SK-N-SH treated with all-trans-retinoic acid at 6 μM for 48 hours (cell line): ENCODE results near the gene GRHL3.

Experiments used
- ATAC-seq: fragments of 200-7000 bp; cut with Tn5 transposase; 3 replicates; pipeline ENCODE4 v1.9.1; 2020; ENCODE audit warnings: mild to moderate bottlenecking, moderate library complexity
- ARNTL ChIP-seq: fragments of 450-650 bp; formaldehyde crosslinking; IDR thresholded peaks from 2 replicates; pipeline ENCODE4 v1.5.0; 2020; ENCODE audit warnings: low read depth, mild to moderate bottlenecking, moderate library complexity, borderline replicate concordance
- BACH2 ChIP-seq: fragments of 250-450 bp; sonication (Bioruptor Pico); IDR thresholded peaks from 2 replicates; pipeline ENCODE4 v1.9.0; 2021; ENCODE audit warnings: mild to moderate bottlenecking, borderline replicate concordance
- CREB5 ChIP-seq: fragments of 250-450 bp; sonication (Bioruptor Pico); IDR thresholded peaks from 2 replicates; pipeline ENCODE4 v1.5.1; 2020; ENCODE audit warnings: low read depth, mild to moderate bottlenecking, moderate library complexity
- CSDC2 ChIP-seq: fragments of 250-450 bp; sonication (Bioruptor Pico); IDR thresholded peaks from 2 replicates; pipeline ENCODE4 v1.5.0; 2020; ENCODE audit warnings: mild to moderate bottlenecking, moderate library complexity
- ESRRG ChIP-seq: fragments of 250-450 bp; sonication (Bioruptor Pico); IDR thresholded peaks from 2 replicates; pipeline ENCODE4 v1.6.1; 2021; ENCODE audit warnings: mild to moderate bottlenecking
- GLIS3 ChIP-seq: fragments of 250-450 bp; sonication (Bioruptor Pico); IDR thresholded peaks from 2 replicates; pipeline ENCODE4 v1.5.0; 2020; ENCODE audit warnings: mild to moderate bottlenecking, moderate library complexity
- ISL1 ChIP-seq: fragments of 250-450 bp; sonication (Bioruptor Pico); IDR thresholded peaks from 2 replicates; pipeline ENCODE4 v2.1.2; 2022; ENCODE audit warnings: mild to moderate bottlenecking, moderate library complexity
- OSR1 ChIP-seq: fragments of 250-450 bp; sonication (Bioruptor Pico); IDR thresholded peaks from 2 replicates; pipeline ENCODE4 v1.8.0; 2022; ENCODE audit warnings: moderate library complexity, mild to moderate bottlenecking, inconsistent platforms
- PATZ1 ChIP-seq: fragments of 250-450 bp; sonication (Bioruptor Pico); IDR thresholded peaks from 2 replicates; pipeline ENCODE4 v1.8.0; 2020; ENCODE audit warnings: mild to moderate bottlenecking, moderate library complexity, borderline replicate concordance
- POU6F1 ChIP-seq: fragments of 250-450 bp; sonication (Bioruptor Pico); IDR thresholded peaks from 2 replicates; pipeline ENCODE4 v1.8.0; 2021; ENCODE audit warnings: low read depth, mild to moderate bottlenecking, moderate library complexity, borderline replicate concordance
- PPARA ChIP-seq: fragments of 250-450 bp; sonication (Bioruptor Pico); IDR thresholded peaks from 2 replicates; pipeline ENCODE4 v1.5.0; 2020; ENCODE audit warnings: mild to moderate bottlenecking, borderline replicate concordance
- RARB ChIP-seq: fragments of 250-450 bp; sonication (Bioruptor Pico); IDR thresholded peaks from 2 replicates; pipeline ENCODE4 v1.8.0; 2021; ENCODE audit warnings: mild to moderate bottlenecking, moderate library complexity
- SNAI2 ChIP-seq: fragments of 250-450 bp; sonication (Bioruptor Pico); IDR thresholded peaks from 2 replicates; pipeline ENCODE4 v1.5.0; 2020; ENCODE audit warnings: mild to moderate bottlenecking, moderate library complexity
- TCF4 ChIP-seq: fragments of 250-450 bp; sonication (Bioruptor Pico); IDR thresholded peaks from 2 replicates; pipeline ENCODE4 v1.8.0; 2021; ENCODE audit warnings: mild to moderate bottlenecking, moderate library complexity, borderline replicate concordance
- TOX ChIP-seq: fragments of 250-450 bp; sonication (Bioruptor Pico); IDR thresholded peaks from 2 replicates; pipeline ENCODE4 v1.8.0; 2021; ENCODE audit warnings: mild to moderate bottlenecking, moderate library complexity, borderline replicate concordance
- TSHZ2 ChIP-seq: fragments of 250-450 bp; sonication (Bioruptor Pico); IDR thresholded peaks from 2 replicates; pipeline ENCODE4 v1.5.0; 2020; ENCODE audit warnings: mild to moderate bottlenecking, moderate library complexity
- ZC3H10 ChIP-seq: fragments of 250-450 bp; sonication (Bioruptor Pico); IDR thresholded peaks from 2 replicates; pipeline ENCODE4 v1.5.1; 2021; ENCODE audit warnings: mild to moderate bottlenecking, moderate library complexity
- ZFP3 ChIP-seq: fragments of 250-450 bp; sonication (Bioruptor Pico); IDR thresholded peaks from 2 replicates; pipeline ENCODE4 v1.5.0; 2020; ENCODE audit warnings: mild to moderate bottlenecking, moderate library complexity
- ZFP30 ChIP-seq: fragments of 450-650 bp; formaldehyde crosslinking; IDR thresholded peaks from 2 replicates; pipeline ENCODE4 v1.5.0; 2022; ENCODE audit warnings: mild to moderate bottlenecking, moderate library complexity
- ZNF565 ChIP-seq: fragments of 450-650 bp; formaldehyde crosslinking; conservative IDR thresholded peaks from 2 replicates; pipeline ENCODE4 v1.5.0; 2020; ENCODE audit warnings: low read depth, mild to moderate bottlenecking, moderate library complexity
- ZNF70 ChIP-seq: fragments of 450-650 bp; formaldehyde crosslinking; IDR thresholded peaks from 2 replicates; pipeline ENCODE4 v1.5.0; 2020; ENCODE audit warnings: mild to moderate bottlenecking, moderate library complexity

Gene GRHL3

GRCh38 chr1:24317081-24317480, 2.1 kb upstream of the GRHL3 start:
- no peak for ATAC-seq
- TF ChIP-seq ZFP3: no peak
- no peak for TF ChIP-seq GLIS3 (CRISPR knock-in tag)
- TF ChIP-seq ESRRG (CRISPR knock-in tag): no peak
- TF ChIP-seq ZFP30 (CRISPR knock-in tag): no peak
- no peak for TF ChIP-seq ZNF70 (CRISPR knock-in tag)
- TF ChIP-seq ZNF565 (CRISPR knock-in tag): no peak
- TF ChIP-seq TSHZ2 (CRISPR knock-in tag): no peak
- no peak for TF ChIP-seq ISL1 (CRISPR knock-in tag)
- no peak for TF ChIP-seq TCF4 (CRISPR knock-in tag)
- TF ChIP-seq SNAI2 (CRISPR knock-in tag): no peak

GRCh38 chr1:24317956-24318614, 1.1 kb upstream of the GRHL3 start:
- TF ChIP-seq ZNF565 (CRISPR knock-in tag) (no peak), POU6F1 (CRISPR knock-in tag) (no peak), ZFP3 (no peak), BACH2 (no peak), TSHZ2 (CRISPR knock-in tag) (no peak), TOX (CRISPR knock-in tag) (no peak), PATZ1 (no peak), ZNF70 (CRISPR knock-in tag) (no peak), ZC3H10 (CRISPR knock-in tag) (no peak), TCF4 (CRISPR knock-in tag) (no peak), GLIS3 (CRISPR knock-in tag) (no peak), OSR1 (no peak), PPARA (no peak), CSDC2 (CRISPR knock-in tag) (no peak), CREB5 (CRISPR knock-in tag) (no peak), ARNTL (CRISPR knock-in tag) (no peak), RARB (no peak)
- TF ChIP-seq, all 23 proteins: peak for 0
- peak; percentile 47; the same call in 2 of the 3 replicates for ATAC-seq
